ENCODE measurements around the gene DYRK1B.
"Not testable (repeated sequence)": the region's sequence is repeated elsewhere in the genome, so short reads cannot be mapped to it uniquely, and the experiment has no call there.

- TF ChIP-seq EZH2phosphoT487, CTCF (IDR thresholded peaks at IDR 0.05): not testable (repeated sequence)
Measured at GRCh38 chr19:39877488-39877887, 43.5 kb upstream of the DYRK1B start.

Data from neural progenitor cell (in vitro differentiated cells).